GM21447 (cell line): Measurements from ENCODE around the gene ITPR1.
"Not testable (repeated sequence)": the region's sequence is repeated elsewhere in the genome, so short reads cannot be mapped to it uniquely, and the experiment has no call there.

Experiments used
- ATAC-seq: cut with Tn5 transposase; IDR thresholded peaks from one replicate; pipeline ENCODE4 v1.9.1; 2021; ENCODE audit not compliant: unreplicated experiment

The ITPR1 gene

GRCh38 chr3:4493014-4493940 is at the start of gene ITPR1:
TSS of gene ITPR1 (plus strand) at chr3:4493348. CDS start at chr3:4516492, 23,144 bp downstream.
- ATAC-seq, result peak; percentile 87

DNA sequence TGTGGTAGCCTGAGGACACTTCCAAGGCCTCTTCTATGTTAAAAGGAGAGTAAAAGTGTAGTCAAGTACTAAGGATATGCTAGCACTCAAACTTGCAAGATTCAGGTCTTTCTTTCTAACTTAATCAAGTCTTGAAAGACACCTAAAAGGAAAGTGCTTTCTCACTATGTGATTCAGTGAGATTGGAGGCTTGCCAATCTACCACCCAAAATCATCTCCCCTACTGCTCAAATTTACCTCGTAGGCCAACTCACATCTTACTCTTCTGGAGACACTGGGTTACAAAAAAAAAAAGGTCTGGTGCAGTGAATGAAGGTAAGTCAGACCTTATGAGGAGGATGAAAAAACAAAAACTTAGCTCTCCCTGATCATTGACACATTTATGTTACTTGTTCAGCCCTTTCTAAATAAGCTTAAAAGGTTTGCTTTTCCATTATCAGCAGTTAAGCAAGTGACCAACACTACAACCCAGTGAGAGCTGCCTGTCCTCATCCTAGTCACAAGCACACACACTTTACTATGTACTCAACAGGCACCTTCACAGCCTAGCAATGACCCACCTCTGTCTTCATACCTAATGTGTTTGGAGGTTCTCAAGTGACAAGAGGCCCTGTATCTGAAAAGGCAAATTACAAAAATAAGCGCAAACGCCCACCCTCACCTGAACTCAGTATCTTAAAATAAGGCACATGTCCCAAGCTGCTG is 45.7 kb upstream of the ITPR1 start:
- ATAC-seq, result no peak

GRCh38 chr3:4448187-4448586 is 45.0 kb upstream of the ITPR1 start:
- no peak for ATAC-seq

DNA sequence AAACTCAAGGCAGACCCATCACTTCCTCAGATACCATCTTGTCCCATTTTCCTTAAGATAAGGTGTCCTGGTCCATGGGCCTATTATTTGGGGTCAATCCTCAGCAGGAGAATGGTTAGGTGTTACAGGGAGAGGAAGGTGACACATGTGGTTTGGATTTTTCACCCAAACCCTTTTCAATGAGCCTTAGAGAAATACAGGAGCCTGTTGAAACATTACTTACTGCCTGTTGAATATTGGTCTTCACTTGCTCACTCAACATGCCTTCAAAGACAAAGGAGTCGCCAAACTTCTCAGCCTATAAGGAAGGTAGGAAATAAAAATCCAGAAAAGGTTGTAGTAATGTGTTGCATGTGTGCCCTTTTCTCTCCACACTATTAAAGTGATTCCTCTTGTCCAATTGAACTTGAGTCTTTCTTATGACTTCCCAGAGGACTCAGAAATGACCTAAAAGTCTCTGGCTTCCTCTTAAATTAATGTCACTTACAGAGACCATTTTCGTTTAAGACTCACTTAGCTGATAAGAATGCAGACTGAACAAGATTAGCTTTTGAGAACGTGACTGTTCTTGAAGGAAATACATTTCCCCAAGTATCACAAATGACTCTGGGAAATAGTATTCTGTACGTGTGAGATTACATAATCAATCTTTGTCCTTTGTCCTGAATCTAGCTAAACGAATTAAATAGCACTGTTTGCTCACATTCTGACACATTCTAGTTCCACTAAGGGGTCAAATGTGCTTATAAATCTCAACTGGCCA is 43.9 kb upstream of the ITPR1 start:
- ATAC-seq, result no peak

GRCh38 chr3:4454142-4454541 is 39.0 kb upstream of the ITPR1 start:
- ATAC-seq, result no peak

DNA sequence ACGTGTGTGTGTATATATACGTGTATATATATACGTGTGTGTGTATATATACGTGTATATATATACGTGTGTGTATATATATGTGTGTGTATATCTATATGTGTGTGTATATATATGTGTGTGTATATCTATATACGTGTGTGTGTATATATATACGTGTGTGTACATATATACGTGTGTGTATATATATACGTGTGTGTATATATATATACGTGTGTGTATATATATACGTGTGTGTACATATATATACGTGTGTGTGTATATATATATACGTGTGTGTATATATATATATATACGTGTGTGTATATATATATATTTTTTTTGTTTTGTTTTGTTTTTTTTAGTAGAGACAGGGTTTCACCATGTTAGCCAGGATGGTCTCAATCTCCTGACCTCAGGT is 36.4 kb upstream of the ITPR1 start:
- not testable (repeated sequence) for ATAC-seq

DNA sequence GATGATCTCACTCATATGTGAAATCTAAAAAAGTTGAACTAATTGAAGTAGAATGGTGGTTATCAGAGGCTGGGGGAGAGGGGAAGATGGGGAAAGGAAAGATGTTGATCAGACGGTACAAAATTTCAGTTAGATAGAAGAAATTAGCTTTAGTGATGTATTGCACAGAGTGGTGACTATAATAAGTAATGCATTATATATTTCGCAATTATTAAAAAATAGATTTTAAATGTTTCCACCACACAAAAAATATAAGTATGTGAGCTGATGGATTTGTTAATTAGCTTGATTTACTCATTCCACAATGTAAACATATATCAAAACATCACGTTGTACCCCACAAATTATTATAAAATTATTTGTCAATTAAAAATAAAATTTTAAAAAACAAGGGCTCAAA is 34.2 kb upstream of the ITPR1 start:
- ATAC-seq, result no peak

DNA sequence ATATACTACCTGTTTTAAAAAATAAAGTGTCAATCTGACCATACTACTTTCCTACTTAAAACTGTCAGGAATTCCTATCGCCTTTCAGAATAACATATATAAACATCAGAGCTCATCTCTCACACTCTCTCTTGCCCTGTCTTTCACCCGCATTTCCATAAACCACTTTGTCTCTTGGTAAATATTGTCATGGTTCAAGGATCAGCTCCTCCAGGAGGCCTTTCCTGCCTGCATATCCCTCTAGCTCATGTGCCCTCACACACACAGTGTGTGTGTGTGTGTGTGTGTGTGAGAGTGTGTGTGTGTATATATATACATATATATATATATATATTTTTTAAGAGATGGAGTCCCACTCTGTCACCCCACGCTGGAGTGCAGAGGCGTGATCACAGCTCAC is 32.8 kb upstream of the ITPR1 start:
- ATAC-seq, result no peak

GRCh38 chr3:4461468-4462090 is 31.6 kb upstream of the ITPR1 start:
- no peak for ATAC-seq

DNA sequence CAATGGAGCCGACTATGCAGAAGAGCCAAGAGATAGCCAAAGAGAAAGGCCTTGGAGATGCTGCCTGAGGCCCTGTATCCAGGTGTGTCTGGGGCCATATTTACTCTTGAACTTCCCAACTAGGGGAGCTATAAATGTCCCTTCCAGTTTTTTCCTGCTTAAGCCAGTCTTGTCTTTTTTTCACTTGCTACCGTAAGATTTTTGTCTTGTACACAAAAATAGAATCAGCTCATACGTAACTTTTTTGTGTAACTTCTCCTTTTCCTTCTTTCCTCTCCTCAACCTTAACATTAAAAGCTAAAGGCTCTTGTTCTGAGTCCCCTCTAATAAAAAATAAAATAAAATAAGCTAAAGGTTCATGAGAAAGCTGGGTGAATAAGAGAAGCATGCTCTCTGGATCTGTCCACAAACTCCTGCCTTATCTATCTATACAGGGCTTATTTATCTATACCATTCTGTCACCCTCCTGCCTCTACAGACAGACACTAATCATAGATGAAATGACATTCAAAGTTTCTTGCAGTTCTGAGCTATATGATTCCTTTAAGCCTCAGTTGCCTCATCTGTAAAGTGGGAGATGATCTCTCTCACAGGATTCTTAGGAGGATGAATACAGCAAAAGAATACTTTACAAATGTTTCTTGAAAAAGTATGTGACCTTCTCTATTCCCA is 30.6 kb upstream of the ITPR1 start:
- no peak for ATAC-seq

DNA sequence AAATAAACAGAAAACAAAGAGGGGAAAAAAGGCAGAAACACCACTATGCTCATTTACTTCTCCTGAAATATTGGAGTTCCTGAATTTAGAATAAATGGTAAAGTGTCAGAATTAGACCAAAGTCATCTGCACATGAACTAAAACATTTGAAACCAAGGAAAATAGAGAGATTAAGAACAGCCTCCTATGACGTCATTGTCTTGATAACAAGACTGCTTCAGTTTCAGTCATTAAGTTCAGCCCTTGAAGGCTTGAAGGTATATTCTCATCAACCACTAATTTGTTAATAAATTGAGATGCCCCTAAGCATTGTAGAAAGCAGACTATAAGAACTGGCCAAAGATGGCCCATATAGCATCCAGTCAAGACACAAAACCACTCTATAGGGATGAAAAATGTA is 28.6 kb upstream of the ITPR1 start:
- ATAC-seq, result no peak

- ATAC-seq, result peak; percentile 100
These were observed 26.2 kb upstream of the ITPR1 start, which contains the start of gene SUMF1 for GRCh38 chr3:4466741-4467521. TSS of gene SUMF1 (minus strand) at chr3:4467269. CDS start at chr3:4467245, 24 bp downstream.

DNA sequence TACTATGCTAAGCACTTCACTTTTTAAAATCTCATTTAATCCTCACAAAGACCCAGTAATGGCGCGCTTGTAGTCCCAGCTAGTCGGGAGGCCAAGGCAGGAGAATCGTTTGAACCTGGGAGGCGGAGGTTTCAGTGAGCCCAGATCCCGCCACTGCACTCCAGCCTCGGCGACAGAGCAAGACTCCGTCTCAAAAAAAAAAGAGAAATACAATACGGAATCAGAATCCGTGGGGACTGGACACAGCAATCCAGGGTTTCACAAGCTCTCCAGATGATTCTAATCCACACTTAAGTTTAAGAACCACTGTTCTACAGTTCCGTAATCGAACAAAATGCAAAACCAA is 25.7 kb upstream of the ITPR1 start:
- no peak for ATAC-seq

GRCh38 chr3:4471907-4472306 is 21.2 kb upstream of the ITPR1 start:
- no peak for ATAC-seq

GRCh38 chr3:4472312-4472711 is 20.8 kb upstream of the ITPR1 start:
- no peak for ATAC-seq

GRCh38 chr3:4472766-4473165 is 20.4 kb upstream of the ITPR1 start:
- ATAC-seq, result no peak

- peak; percentile 54 for ATAC-seq
These were observed 18.3 kb upstream of the ITPR1 start for GRCh38 chr3:4474683-4475490.

GRCh38 chr3:4475804-4476203 is 17.3 kb upstream of the ITPR1 start:
- ATAC-seq, result no peak

DNA sequence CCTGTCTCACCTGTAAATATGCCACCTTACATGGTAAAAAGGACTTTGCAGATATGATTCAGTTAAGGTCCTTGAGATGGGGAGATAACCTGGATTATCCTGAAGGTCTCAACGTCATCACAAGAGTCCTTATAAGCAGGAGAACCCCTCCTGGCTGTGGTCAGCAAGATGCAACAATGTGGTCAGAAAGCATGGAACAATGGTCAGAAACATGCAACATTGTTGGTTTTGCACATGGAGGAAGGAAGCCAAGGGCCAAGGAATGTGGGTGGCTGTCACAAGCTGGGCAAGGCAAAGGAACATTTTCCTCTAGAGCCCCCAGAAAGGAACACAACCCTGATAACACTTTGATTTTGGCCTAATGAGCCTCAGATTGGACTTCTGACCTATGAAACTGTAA is 16.7 kb upstream of the ITPR1 start:
- no peak for ATAC-seq
